ENCODE measurements around the gene DPYSL3. TPM values are rescaled to one million over a fixed set of nuclear protein-coding genes. Genes with fewer than 3 reads are reported as not detected.

DPYSL3 gene
- polyA plus RNA-seq, 1 donor from 2014 or later, result 689 TPM

GRCh38 chr5:147557876-147558745 lies 48.2 kb upstream of the DPYSL3 start:
- no peak overlapping the region for H3K9ac ChIP-seq (ENCODE audit: low read length)
- no peak overlapping the region for H2AFZ ChIP-seq (ENCODE audit: low read depth, low read length)
- H3F3A ChIP-seq (ENCODE audit: insufficient read depth, low read length, poor library complexity, severe bottlenecking), result no peaks in the 10 kb centered on the region
- H3K4me3 ChIP-seq (ENCODE audit: low read length), result no peak overlapping the region
- no peaks in the 10 kb centered on the region for H3K9me2 ChIP-seq (ENCODE audit: insufficient read depth, low read length)
- TF ChIP-seq EZH2 (IDR thresholded peaks at IDR 0.05; ENCODE audit: borderline replicate concordance, insufficient read depth, low read length, poor library complexity, severe bottlenecking), result no peak
- no peak for TF ChIP-seq SMC3 (conservative IDR thresholded peaks at IDR 0.05; ENCODE audit: poor library complexity)
- no peak for TF ChIP-seq TAF1 (IDR thresholded peaks at IDR 0.05; ENCODE audit: low read depth)
- no peak for TF ChIP-seq EP300 (conservative IDR thresholded peaks at IDR 0.05; ENCODE audit: poor library complexity, severe bottlenecking)
- TF ChIP-seq REST (IDR thresholded peaks at IDR 0.05; ENCODE audit: borderline replicate concordance), result no peak
- no peak for TF ChIP-seq POLR2AphosphoS5 (IDR thresholded peaks at IDR 0.05)
- TF ChIP-seq CTCF (IDR thresholded peaks at IDR 0.05; ENCODE audit: poor library complexity, severe bottlenecking), result no peak
- TF ChIP-seq MXI1 (conservative IDR thresholded peaks at IDR 0.05; ENCODE audit: poor library complexity, severe bottlenecking), result no peak
- TF ChIP-seq RAD21 (conservative IDR thresholded peaks at IDR 0.05), result no peak
- H4K20me1 ChIP-seq (ENCODE audit: insufficient read depth), result no peaks in the 10 kb centered on the region
- H3K27ac ChIP-seq (ENCODE audit: low read length), result no peak overlapping the region
- no peak overlapping the region for H3K4me2 ChIP-seq (ENCODE audit: low read length)
- H3K79me2 ChIP-seq (replicated peaks; ENCODE audit: insufficient read depth, low read length), result no peaks in the 10 kb centered on the region
- H3K36me3 ChIP-seq (ENCODE audit: insufficient read depth, low read length), result no peaks in the 10 kb centered on the region
- no peaks in the 10 kb centered on the region for H3K27me3 ChIP-seq (ENCODE audit: insufficient read depth, low read depth, low read length)
- no peaks in the 10 kb centered on the region for H3K9me3 ChIP-seq (ENCODE audit: low read length)

- no peak overlapping the region for H3K9ac ChIP-seq (ENCODE audit: low read length)
- H3K9me3 ChIP-seq (ENCODE audit: low read length), result no peaks in the 10 kb centered on the region
- no peak overlapping the region for H3K4me3 ChIP-seq (ENCODE audit: low read length)
- H4K20me1 ChIP-seq (ENCODE audit: insufficient read depth), result no peaks in the 10 kb centered on the region
- no peaks in the 10 kb centered on the region for H3K36me3 ChIP-seq (ENCODE audit: insufficient read depth, low read length)
- no peak overlapping the region for H3K4me2 ChIP-seq (ENCODE audit: low read length)
- H3K27ac ChIP-seq (ENCODE audit: low read length), result no peak overlapping the region
- H3K9me2 ChIP-seq (ENCODE audit: insufficient read depth, low read length), result no peaks in the 10 kb centered on the region
- no peaks in the 10 kb centered on the region for H3K27me3 ChIP-seq (ENCODE audit: insufficient read depth, low read depth, low read length)
- TF ChIP-seq RAD21 (conservative IDR thresholded peaks at IDR 0.05), result no peak
- no peak for TF ChIP-seq EZH2 (IDR thresholded peaks at IDR 0.05; ENCODE audit: borderline replicate concordance, insufficient read depth, low read length, poor library complexity, severe bottlenecking)
- TF ChIP-seq EP300 (conservative IDR thresholded peaks at IDR 0.05; ENCODE audit: poor library complexity, severe bottlenecking), result no peak
- no peak for TF ChIP-seq CTCF (IDR thresholded peaks at IDR 0.05; ENCODE audit: poor library complexity, severe bottlenecking)
- TF ChIP-seq POLR2AphosphoS5 (IDR thresholded peaks at IDR 0.05), result no peak
- TF ChIP-seq SMC3 (conservative IDR thresholded peaks at IDR 0.05; ENCODE audit: poor library complexity), result no peak
- no peak for TF ChIP-seq MXI1 (conservative IDR thresholded peaks at IDR 0.05; ENCODE audit: poor library complexity, severe bottlenecking)
- TF ChIP-seq REST (IDR thresholded peaks at IDR 0.05; ENCODE audit: borderline replicate concordance), result no peak
- TF ChIP-seq TAF1 (IDR thresholded peaks at IDR 0.05; ENCODE audit: low read depth), result no peak
- no peaks in the 10 kb centered on the region for H3K79me2 ChIP-seq (replicated peaks; ENCODE audit: insufficient read depth, low read length)
- no peak overlapping the region for H2AFZ ChIP-seq (ENCODE audit: low read depth, low read length)
- no peaks in the 10 kb centered on the region for H3F3A ChIP-seq (ENCODE audit: insufficient read depth, low read length, poor library complexity, severe bottlenecking)
Observed at GRCh38 chr5:147555176-147555575, 45.3 kb upstream of the DPYSL3 start.
